HG03175 (cell line): ENCODE results near the gene NAGPA.

Experiments
- ATAC-seq: cut with Tn5 transposase; IDR thresholded peaks from one replicate; pipeline ENCODE4 v1.9.1; 2021; ENCODE audit warnings: mild to moderate bottlenecking, moderate library complexity; ENCODE audit not compliant: unreplicated experiment

NAGPA gene

GRCh38 chr16:5006348-5007193, 27.2 kb downstream of the NAGPA start:
- no peak for ATAC-seq

- no peak for ATAC-seq
Measured at GRCh38 chr16:5005916-5006315, 27.8 kb downstream of the NAGPA start.

GRCh38 chr16:5004311-5004710, 29.4 kb downstream of the NAGPA start:
- no peak for ATAC-seq

GRCh38 chr16:5003828-5004227, 29.9 kb downstream of the NAGPA start:
- ATAC-seq: no peak

GRCh38 chr16:5003211-5003610, 30.5 kb downstream of the NAGPA start:
- ATAC-seq: no peak

GRCh38 chr16:5002699-5003143, 31.0 kb downstream of the NAGPA start:
- ATAC-seq: no peak

GRCh38 chr16:5001986-5002385, 31.7 kb downstream of the NAGPA start:
- ATAC-seq: no peak

- ATAC-seq: no peak
Measured at GRCh38 chr16:5001571-5001970, 32.2 kb downstream of the NAGPA start.

DNA sequence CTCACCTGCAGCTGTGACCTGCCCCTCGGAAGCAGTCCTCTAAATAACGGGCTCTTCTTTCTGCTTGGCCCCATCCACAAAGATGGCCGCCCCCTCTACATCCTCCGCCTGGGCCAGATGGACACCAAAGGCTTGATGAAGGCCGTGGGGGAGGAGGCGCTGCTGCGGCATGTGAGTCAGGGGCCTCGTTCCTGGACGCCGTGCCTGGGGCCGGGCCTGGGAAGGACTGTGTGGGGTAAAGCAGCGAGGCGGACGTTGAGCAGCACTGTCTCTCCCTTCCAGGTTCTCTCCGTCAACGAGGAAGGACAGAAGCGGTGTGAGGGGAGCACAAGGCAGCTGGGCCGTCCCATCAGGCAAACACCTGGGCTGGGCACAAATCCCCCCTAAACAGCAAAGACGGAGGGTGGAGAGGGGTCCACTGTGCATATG, 33.1 kb downstream of the NAGPA start:
- ATAC-seq: no peak

DNA sequence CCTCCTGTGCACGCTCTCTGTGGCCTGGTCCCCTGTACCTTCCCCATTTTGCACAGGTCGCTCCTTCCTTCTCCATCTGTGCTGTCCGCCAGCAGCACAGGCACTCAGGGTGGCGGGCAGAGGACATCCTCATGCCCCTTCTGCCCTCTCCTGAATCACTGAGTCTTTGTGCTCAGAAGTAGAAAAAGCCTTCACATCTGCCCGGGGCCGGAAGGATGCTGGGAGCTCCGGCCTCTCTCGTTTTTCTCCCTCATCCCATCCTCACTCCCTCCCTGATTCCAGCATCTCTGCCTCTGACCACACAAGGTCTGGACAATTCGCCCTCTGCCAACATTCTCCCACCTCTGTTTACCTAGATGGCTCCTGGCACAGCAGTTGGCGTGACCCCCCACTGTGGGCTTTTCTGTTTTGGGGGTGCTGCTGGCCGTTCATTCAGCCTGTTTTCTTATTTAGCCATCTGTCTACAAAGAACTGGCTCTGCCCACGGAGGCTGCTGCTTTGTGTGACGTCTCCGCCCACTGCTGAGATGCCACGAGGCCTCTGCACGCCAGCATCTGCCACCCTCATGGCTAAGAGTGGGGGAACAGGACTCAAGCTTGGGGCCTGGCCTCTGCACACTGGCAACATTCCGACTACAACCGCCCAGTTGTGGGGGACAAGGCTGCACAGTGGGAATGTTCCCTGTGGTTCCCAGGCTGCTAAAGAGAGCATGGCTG, 38.9 kb downstream of the NAGPA start:
- no peak for ATAC-seq

- no peak for ATAC-seq
Measured at GRCh38 chr16:4991754-4992153, 42.0 kb downstream of the NAGPA start.

DNA sequence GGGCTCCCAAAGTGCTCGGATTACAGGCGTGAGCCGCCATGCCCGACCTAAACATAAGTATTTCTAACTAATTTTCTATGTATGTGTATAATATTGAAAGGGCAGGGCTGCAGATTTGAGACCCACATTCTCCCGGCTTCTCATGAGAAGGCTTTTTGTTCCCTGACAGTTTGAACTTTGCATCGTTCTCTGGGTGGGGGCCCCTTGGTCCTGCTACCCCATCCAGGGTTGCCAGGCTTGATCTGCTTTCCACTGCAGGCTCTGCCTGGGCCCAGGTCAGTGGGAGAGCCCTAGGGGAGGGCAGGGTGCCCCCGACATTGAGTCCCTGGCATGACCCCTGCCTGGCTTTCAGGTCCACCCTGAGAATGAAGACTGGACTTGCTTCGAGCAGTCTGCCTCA, 43.3 kb downstream of the NAGPA start:
- ATAC-seq: no peak

- no peak for ATAC-seq
Measured at GRCh38 chr16:4989391-4990006, 44.2 kb downstream of the NAGPA start.

DNA sequence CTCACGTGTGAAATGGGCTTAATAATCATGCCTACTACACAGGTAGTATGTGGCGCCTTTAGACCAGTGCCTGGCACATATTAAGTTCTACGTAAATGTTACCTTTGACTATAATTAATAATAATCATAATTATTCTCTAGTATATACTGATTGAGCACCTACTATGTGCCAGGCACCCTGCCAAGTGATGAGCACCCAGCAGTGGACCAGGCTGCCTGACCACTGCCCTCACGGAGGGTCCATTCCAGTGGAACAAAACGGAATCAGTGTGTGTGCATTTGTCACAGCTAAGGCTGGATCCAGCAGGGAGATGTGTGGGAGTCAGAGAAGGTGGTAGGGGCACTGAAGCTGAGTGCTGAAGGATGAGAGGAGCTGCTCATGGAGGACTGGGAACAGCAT, 45.1 kb downstream of the NAGPA start:
- ATAC-seq: no peak

DNA sequence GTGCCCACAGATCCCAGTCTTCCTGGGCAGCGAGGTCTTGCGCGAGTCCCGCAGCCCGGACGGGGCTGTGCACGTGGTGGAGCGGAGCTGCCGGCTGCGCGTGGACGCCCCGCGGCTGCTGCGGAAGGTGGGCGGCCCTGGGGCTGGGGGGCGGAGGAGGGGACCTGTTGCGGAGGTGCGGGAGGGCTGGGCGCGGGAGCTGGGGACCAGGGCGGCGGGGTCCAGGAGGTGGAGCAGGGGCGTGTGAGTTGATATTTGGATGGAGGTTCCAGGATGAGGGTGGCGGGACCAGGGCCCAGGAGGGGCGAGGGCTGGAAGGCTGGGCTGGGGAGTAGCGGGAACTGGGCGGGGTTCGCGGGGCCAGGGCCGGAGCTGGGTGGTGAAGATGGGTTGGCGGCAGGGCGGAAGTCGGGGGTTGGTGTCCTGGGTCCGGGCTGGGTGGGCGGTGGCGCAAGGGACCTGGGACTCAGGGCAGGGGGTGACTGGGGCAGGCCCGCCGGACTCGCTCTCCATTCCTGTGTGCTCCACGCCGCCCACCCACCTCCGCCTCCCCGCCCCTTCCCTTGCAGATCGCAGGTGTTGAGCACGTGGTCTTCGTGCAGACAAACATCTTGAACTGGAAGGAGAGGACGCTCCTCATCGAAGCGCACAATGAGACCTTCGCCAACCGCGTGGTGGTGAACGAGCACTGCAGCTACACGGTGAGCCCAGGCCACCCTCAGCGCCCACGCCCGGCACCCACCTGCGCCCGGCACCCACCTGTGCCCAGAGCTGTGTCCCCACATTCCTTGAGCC, 46.0 kb downstream of the NAGPA start:
- ATAC-seq: no peak

DNA sequence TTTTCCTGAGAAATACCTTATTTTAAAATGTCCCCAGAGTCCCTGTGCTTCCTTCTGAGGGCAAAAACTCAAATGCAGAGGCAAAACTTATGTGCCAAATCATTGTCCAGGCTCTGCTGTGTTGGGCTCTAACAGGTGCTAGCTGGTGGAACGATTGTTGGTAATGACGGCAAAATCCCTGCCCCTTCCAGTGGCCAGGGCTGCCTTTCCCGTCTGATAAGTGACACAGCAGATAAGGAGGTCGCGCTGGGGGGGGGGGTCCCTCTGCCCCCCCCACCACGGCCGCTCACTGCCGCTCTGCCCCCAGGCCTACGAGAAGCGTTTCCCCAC, 46.5 kb downstream of the NAGPA start:
- ATAC-seq: no peak

DNA sequence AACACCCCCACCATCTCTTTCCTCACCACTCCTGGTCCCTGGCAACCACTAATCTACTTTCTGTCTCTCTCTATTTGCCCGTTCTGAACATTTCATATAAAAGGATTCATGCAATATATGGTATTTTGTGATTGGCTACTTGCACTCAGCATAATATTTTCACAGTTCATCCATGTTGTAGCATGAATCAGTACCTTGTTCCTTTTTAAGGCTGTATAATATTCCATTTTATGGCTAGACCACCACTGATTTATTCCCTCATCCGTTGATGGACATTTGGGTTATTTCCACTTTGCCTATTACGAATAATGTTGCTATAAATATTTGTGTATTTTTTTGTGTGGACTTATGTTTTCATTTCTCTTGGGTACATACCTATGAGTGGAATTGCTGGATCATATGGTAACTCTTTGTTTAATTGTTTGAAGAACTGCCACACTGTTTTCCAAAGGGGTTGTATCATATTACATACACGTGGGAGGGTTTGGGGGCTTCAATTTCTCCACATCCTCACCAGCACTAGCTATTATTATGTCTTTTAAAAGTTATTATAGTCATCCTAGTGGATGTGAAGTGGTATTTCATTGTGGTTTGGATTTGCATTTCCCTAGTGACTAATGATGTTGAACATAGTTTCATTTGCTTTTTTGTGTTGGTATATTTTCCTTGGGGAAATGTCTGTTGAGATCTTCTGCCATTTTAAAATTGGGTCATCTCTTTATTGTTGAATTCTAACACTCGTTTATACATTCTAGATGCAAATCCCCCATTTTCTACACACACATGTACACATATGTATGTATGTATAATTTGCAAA, 49.4 kb downstream of the NAGPA start:
- ATAC-seq: no peak

DNA sequence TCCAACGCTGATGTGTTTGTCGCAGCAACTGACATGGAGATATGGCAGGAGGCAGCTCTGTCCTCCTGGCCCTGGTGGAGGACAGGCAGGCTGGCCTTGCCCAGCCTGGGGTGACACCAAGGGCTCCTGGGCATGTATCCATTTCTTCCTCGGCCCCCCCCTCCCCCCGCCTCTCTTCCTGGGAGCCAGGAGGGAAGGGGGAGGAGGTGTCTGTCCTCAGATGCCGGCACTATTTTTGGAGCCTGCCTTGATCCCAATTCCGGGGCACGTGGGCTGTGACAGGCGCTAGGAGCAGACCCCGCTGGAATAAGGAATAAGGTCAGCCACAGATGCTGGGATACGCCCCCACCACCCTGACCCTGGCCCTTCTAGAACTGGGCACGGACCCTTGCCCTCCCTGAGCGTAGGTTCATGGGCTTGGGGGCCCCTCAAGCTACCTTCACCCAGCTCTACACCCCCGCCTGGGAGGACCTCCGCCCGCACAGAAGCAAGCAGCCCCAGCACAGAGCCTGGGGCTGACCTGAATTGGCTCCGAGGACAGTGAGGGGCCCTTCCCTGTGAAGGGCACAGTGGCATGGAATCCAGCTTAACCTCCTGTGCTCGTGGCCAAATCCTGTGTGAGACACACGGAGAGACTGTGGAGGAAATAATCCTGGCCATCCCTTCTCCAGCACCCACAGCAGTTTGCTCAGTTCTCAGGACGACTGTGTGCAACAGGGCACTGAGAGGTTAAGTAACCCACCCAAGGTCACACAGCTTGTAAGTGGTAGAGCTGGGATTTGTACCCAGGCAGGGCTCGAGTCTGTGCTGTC, 51.5 kb downstream of the NAGPA start:
- ATAC-seq: no peak

- no peak for ATAC-seq
Measured at GRCh38 chr16:4981473-4981872, 52.3 kb downstream of the NAGPA start.
